H54 (cell line): ENCODE data around the gene FGD4.
A peak's percentile ranks its signal among the peaks of the same experiment; 100 is the strongest.
"Not testable (repeated sequence)": the region's sequence is repeated elsewhere in the genome, so short reads cannot be mapped to it uniquely, and the experiment has no call there.

Source experiments
- DNase-seq: peaks from one replicate; pipeline ENCODE4 v3.0.0; 2011; ENCODE audit warnings: low spot score, mixed read lengths; ENCODE audit not compliant: insufficient read length
- FAIRE-seq: peaks from 3 replicates; lab custom pipeline; 2011; peaks lifted over from hg19 to GRCh38; lab: Jason Lieb, UNC
- POLR2A ChIP-seq: IDR thresholded peaks from 2 replicates; pipeline ENCODE4 v1.6.1; 2011; ENCODE audit warnings: low read depth, mild to moderate bottlenecking, low read length

The FGD4 gene

DNA sequence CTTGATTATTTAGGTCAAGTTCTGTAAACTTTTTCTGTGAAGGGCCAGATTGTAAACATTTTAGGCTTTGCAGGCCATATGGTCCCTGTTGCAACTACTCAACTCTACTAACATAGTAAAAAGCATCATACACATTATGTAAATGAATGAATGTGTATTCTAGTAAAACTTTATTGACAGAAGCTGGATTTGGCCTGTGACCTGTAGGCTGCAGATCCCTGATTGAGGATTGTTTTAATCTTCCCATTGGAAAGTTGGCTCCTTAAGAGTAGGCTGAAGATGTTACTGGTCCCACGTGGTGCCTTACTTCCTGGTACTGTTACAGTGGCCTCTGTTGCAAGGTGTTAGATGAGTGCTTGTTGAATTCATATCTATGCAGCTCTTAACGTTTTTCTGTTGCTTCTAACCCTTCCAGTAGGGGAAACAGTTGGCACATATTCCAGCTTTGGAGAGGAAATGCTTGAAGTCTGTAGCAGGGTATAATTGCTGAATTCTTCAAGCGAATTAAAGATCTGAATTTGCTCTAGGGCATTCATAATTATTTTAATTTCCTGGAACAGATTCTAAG, 146.1 kb downstream of the FGD4 start:
- FAIRE-seq, result no peak

DNA sequence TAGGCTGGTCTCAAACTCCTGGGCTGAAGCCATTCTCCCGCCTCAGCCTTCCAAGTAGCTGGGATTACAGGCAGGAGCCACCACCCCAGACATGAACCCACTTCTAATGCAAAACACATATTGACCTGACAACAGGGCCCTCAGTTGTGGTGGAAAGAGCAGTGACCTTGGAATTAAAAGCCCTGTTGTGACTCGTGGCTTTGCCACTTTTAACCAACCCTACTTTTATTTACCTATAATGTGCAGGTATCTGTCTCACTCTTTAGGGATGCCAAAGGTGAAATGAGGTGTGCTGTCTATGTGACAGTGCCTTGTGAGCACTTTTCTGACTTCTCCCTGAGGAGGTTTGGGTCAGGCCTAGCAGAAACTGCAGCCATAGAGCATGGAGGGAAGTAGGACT, 146.9 kb downstream of the FGD4 start:
- DNase-seq (no peak), FAIRE-seq (no peak)
- TF ChIP-seq POLR2A, result no peak

More for the DNA sequence above, 146.1 kb downstream of the FGD4 start:
- no peak for DNase-seq
- no peak for TF ChIP-seq POLR2A

DNA sequence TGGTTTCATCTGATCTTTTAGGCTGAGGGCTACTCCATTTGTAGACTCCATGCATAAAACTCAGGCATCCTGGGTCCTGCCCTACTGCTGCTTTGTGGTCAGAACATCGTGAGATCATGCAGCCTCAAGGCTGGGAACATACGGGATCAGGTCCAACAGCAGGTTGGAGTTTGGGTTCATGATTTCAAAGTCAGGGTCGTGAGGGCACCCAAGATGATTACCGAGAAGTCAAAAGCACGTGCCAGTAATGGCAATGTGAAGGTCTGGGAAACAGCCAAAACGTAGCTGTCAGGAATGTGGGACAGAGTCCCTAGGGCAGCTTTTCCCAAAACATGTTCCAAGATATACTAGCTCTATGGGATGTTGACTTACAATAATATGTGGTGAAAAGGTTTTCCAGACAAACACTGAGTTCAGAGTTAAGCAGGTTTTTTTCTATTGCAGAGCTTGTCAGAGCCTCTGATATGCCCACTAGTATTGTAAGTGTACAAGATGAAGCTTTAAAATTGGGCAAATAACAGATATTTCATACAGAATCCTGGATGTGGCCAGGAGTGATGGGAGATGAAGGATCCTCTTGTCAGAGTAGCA, 149.4 kb downstream of the FGD4 start:
- no peak for TF ChIP-seq POLR2A
- DNase-seq, result peak; percentile 7
- no peak for FAIRE-seq

DNA sequence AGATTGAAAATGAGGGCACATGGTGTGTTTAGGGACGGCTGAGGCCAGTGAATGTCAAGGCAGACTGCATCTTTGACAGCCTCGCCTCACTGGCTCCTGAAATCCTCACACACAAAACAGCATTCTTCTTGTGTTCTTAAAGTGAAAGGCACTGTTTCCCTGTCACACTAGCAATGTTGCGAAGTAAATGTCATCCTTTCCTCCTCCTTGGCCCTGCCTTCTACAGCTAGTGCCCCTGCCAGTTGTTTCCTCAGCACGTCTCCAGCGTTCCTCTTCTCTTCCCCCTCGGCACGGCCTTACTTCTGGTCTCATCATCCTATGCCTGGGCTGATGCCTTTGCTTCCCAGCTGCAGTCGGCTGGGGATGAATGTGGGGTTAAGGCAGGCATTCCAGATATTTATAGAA, 150.3 kb downstream of the FGD4 start:
- DNase-seq, result no peak
- no peak for FAIRE-seq
- no peak for TF ChIP-seq POLR2A

DNA sequence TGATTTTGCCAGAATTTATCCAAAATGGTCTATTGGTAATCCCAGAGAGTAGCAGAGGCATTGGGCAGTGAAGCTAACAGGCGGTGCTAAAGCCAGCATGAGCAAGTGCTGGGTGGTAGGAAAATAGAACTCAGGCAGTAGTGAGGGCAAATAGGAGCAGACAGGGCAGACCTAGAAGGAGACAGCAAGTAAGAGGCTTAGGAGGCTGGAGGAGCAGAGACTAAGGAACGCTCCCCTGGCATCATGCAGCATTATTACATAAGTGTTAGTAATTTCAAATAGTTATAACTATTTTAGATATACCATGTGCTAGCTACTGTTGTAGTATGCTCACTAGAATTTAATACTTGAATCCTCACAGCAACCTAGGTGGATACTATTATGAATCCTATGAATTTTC, 151.7 kb downstream of the FGD4 start:
- TF ChIP-seq POLR2A, result no peak
- DNase-seq (no peak), FAIRE-seq (no peak)

DNA sequence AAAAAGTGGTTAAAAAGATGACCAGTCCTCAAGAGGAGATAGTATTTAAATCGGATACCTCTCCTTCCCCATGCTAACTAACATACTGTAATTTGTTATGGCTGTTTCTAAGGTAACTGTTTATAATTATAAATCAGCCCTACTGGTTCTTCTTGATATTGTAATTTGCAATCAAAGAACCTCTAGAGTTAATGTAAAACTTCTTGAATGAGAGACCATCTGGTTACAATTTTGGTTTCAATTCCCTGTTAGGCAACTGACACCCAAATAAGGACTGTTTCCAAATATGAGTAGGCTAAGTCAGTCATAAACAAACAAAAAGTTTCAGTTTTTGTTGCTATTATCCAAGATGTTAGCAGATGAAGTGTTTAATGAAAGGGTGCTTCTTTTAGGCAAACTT, 159.5 kb downstream of the FGD4 start:
- TF ChIP-seq POLR2A, result no peak
- FAIRE-seq (no peak), DNase-seq (no peak)

DNA sequence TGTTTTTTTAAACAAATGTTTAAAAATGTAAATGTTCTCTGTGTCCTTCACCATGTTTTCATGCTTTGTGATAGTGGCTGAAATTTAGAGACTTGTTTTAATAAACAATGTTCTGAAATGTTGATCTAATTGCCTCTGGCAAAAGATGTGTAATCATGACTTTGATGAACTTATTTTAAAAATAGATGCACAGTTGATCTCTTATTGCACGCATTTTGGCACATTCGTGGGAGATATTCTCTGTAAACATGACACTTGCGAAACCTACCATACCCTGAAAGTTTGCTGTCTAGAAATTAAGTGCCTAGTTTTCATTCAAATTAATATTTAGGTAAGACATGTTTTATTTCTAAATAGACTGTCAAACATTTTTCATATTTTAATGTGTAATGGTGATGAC, 160.1 kb downstream of the FGD4 start:
- no peak for TF ChIP-seq POLR2A
- no peak for FAIRE-seq
- DNase-seq, result no peak

DNA sequence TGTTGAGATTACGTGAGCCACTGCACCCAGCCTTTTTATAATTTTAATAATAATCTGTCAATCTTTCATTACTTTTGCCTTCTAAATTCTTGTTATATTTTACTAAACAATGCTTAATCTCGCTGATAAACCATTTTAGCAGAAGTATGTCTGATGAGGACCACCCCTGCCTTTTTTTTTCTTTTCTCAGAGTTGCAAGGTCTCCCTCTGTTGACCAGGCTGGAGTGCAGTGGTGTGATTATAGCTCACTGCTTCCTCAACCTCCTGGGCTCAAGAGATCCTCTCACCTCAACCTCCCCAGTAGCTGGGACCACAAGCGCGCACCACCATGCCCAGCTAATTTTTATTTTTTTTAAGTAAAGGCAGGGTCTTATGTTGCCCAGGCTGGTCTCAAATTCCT, 161.2 kb downstream of the FGD4 start:
- TF ChIP-seq POLR2A, result no peak
- no peak for DNase-seq
- FAIRE-seq, result no peak

DNA sequence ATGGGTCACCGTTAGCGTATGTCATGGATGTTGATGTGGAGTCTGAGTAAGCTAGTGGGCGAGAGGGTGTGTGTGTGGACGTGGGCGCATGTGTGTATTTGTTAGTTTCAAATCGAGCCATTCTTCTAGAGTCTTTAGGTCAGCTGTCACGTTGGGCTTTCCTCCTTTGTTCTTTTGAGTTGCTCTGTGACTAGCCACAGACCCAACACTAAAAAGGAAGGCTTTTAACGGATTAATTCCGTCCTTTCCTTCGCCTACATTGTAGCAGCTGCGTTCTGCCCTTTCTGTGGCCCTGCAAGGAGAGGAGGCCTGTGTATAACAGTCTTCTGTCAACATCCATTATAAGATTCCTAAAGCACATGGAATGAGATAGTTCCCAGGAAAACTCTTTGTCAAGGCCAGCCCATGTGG, 162.6 kb downstream of the FGD4 start:
- no peak for DNase-seq
- no peak for FAIRE-seq
- TF ChIP-seq POLR2A, result no peak

DNA sequence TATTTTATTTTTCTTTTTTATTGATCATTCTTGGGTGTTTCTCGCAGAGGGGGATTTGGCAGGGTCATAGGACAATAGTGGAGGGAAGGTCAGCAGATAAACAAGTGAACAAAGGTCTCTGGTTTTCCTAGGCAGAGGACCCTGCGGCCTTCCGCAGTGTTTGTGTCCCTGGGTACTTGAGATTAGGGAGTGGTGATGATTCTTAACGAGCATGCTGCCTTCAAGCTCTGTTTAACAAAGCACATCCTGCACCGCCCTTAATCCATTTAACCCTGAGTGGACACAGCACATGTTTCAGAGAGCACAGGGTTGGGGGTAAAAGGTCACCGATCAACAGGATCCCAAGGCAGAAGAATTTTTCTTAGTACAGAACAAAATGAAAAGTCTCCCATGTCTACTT, 163.1 kb downstream of the FGD4 start:
- not testable (repeated sequence) for DNase-seq, FAIRE-seq

DNA sequence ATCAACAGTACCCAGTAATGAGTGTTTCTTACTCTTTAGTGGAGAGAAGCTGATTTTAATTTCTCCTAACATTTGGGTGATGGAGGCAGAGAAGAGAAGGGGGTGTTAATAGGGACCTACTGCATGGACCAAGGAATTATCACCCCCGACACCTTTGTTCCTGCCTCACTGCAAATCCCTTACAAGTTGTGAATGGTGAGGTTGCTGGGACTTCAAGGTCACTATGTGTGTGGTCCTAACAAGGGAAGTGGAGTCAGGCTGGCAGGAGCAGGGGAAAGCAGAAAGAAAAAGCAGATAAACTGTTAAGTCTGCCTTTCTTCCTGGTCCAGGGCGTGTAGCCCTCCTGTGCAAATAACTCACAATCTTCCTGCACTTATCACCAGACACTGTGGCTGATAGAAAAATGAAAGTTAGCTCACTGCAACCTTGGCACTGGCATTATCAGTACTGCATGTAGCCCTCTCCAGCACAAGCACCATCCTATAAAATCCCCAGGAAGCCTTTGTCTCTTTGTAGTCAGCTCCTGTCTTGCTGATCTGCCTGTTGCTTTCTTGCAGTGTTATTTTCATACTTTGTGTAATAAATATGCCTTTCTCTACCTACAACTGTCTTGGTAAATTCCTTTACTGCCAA, 167.4 kb downstream of the FGD4 start:
- FAIRE-seq (peak; percentile 71), DNase-seq (no peak)
- TF ChIP-seq POLR2A, result no peak

DNA sequence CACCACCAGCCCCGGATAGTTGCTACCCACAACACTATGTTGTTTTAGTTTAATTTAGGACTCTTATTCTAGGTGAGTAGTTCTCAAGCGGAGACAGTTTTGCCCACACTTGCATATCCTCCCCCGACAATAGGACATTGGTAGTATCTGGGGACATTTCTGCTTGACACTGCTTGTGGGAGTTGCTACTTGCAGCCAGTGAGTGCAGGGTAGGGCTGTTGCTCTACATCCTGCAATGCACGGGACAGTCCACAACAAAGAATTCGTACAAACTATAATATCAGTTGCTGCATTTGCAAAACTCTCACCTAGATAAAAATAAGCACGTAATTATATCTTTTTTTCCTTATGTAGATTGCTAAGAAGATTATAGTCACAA, 167.9 kb downstream of the FGD4 start:
- TF ChIP-seq POLR2A, result no peak
- FAIRE-seq (no peak), DNase-seq (no peak)

DNA sequence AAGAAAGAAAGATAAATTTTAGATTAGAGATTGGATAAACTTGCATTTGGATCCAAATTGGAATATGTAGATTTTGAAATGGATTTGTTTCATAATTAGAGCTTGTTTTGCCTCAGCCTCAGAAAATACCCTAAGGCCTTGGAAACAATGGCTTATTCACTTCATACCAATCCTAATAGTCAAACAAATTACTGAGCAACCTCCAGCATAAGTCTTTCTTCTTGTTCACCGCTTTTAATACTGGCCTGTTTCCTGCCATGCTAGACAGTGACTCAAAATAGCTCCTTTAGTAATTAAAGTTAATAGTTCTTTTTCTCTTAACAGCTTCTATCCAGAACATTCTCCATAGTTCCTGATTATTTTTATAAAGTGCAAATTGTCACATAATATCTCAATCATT, 168.9 kb downstream of the FGD4 start:
- FAIRE-seq (peak; percentile 75), DNase-seq (peak; percentile 26)
- no peak for TF ChIP-seq POLR2A

DNA sequence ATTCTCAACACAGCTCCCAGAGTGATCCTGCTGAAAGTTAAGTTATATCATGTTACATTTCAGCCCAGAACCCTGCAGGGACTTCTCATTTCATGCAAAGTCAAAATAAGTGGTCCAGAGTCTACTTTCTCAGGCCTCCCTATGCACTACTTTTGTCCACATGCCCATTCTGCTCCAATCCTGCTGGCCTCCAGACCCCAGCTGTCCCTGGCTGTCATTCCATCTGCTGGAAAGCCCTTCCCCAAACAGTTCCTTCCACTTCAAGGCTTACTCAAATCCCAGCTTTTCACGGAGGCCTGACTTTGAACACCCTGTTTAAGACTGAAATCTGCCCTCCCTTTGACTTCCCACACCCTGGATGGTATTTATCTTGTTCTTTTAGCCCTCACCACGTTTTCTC, 169.9 kb downstream of the FGD4 start:
- no peak for FAIRE-seq
- no peak for DNase-seq
- no peak for TF ChIP-seq POLR2A

DNA sequence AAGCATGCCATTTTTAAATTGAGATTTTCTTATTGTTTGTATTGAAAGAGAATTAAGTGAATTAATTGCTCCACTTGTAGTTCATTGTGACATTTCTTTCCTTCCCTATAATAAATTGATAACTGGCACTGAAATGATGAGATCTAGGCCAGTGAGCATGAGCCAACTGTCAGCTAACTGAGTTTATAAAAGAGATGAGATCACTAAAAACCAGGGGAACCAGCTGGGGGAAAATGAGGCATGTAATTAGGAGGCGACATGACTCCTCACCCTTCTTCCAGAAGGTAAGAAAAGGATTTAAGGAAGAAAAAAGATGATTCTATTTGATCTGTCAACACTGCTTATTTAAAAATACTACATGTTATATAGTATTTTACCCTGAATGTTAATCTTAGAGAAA, 175.2 kb downstream of the FGD4 start:
- TF ChIP-seq POLR2A, result no peak
- FAIRE-seq, result no peak
- no peak for DNase-seq
